Stomach smooth muscle (tissue), 2 donors: ENCODE measurements around the gene DGCR8.

Experiments used
- H3K27ac ChIP-seq: one replicate; pipeline ENCODE4 v1.7.0; 2013; ENCODE audit warnings: mild to moderate bottlenecking, low read length, inconsistent platforms
- H3K27me3 ChIP-seq, 2 donors: one replicate each; pipeline ENCODE4 v1.7.0; 2013; ENCODE audit warnings: low read length in 2 of 2; ENCODE audit not compliant: insufficient read depth in 2 of 2, control insufficient read depth in 1 of 2
- H3K36me3 ChIP-seq, 2 donors: one replicate each; pipeline ENCODE4 v1.7.0; 2013; ENCODE audit warnings: low read length in 2 of 2; ENCODE audit not compliant: control insufficient read depth in 2 of 2, insufficient read depth in 2 of 2
- H3K4me1 ChIP-seq: one replicate; pipeline ENCODE4 v1.7.0; 2013; ENCODE audit warnings: low read length; ENCODE audit not compliant: control insufficient read depth, insufficient read depth
- H3K4me3 ChIP-seq, 2 donors: one replicate each; pipeline ENCODE4 v1.7.0; 2013; ENCODE audit warnings: low read length in 2 of 2
- H3K9ac ChIP-seq, 2 donors: one replicate each; pipeline ENCODE4 v1.7.0; 2013; ENCODE audit warnings: low read length in 2 of 2, mild to moderate bottlenecking in 1 of 2
- H3K9me3 ChIP-seq, 2 donors: one replicate each; pipeline ENCODE4 v1.7.0; 2013; ENCODE audit warnings: low read length in 2 of 2; ENCODE audit not compliant: control insufficient read depth in 2 of 2
- donor health status: healthy.
- donor health status: Pancreatic carcinoma.

The DGCR8 gene

GRCh38 chr22:20106849-20107237 lies 26.8 kb downstream of the DGCR8 start:
- Histone ChIP-seq H3K36me3 (peaks cover 51 to 66% of the 10 kb centered on the region in 2 donors), H3K9ac (no peak overlapping the region)

GRCh38 chr22:20107471-20107901 lies 27.4 kb downstream of the DGCR8 start:
- no peaks in the 10 kb centered on the region for H3K27me3 ChIP-seq
- no peak overlapping the region for H3K27ac ChIP-seq
- peaks cover 2% of the 10 kb centered on the region for H3K4me1 ChIP-seq
- peaks cover 52 to 62% of the 10 kb centered on the region in 2 donors for H3K36me3 ChIP-seq
- no peak overlapping the region for H3K9ac ChIP-seq
- no peak overlapping the region for H3K4me3 ChIP-seq
- no peaks in the 10 kb centered on the region for H3K9me3 ChIP-seq

More at GRCh38 chr22:20106849-20107237, 26.8 kb downstream of the DGCR8 start:
- H3K4me3 ChIP-seq, result no peak overlapping the region
- H3K27ac ChIP-seq, result no peak overlapping the region
- peaks cover 2% of the 10 kb centered on the region for H3K4me1 ChIP-seq
- no peaks in the 10 kb centered on the region for H3K27me3 ChIP-seq
- H3K9me3 ChIP-seq, result no peaks in the 10 kb centered on the region

GRCh38 chr22:20107951-20108756 lies 28.1 kb downstream of the DGCR8 start:
- Histone ChIP-seq H3K27me3 (no peaks in the 10 kb centered on the region), H3K9me3 (no peaks in the 10 kb centered on the region), H3K4me3 (no peak overlapping the region), H3K9ac (no peak overlapping the region), H3K27ac (no peak overlapping the region), H3K4me1 (peaks cover 2% of the 10 kb centered on the region), H3K36me3 (peaks cover 57 to 65% of the 10 kb centered on the region in 2 donors)

GRCh38 chr22:20108757-20109230 lies 28.8 kb downstream of the DGCR8 start:
- H3K36me3 ChIP-seq, result peaks cover 58 to 64% of the 10 kb centered on the region in 2 donors
- no peaks in the 10 kb centered on the region for H3K27me3 ChIP-seq
- no peak overlapping the region for H3K4me3 ChIP-seq
- H3K9me3 ChIP-seq, result no peaks in the 10 kb centered on the region
- H3K27ac ChIP-seq, result no peak overlapping the region
- H3K4me1 ChIP-seq, result peaks cover 2% of the 10 kb centered on the region
- no peak overlapping the region for H3K9ac ChIP-seq

GRCh38 chr22:20109411-20110358 lies 29.6 kb downstream of the DGCR8 start:
- H3K9ac ChIP-seq, result no peak overlapping the region
- H3K9me3 ChIP-seq, result no peaks in the 10 kb centered on the region
- H3K4me1 ChIP-seq, result peaks cover 3% of the 10 kb centered on the region
- no peak overlapping the region for H3K4me3 ChIP-seq
- no peak overlapping the region for H3K27ac ChIP-seq
- peaks cover 62 to 66% of the 10 kb centered on the region in 2 donors for H3K36me3 ChIP-seq
- H3K27me3 ChIP-seq, result no peaks in the 10 kb centered on the region

- H3K4me1 ChIP-seq, result peaks cover 8% of the 10 kb centered on the region
- H3K27me3 ChIP-seq, result no peaks in the 10 kb centered on the region
- H3K27ac ChIP-seq, result no peak overlapping the region
- H3K36me3 ChIP-seq, result peaks cover 59 to 64% of the 10 kb centered on the region in 2 donors
- no peak overlapping the region for H3K9ac ChIP-seq
- H3K4me3 ChIP-seq, result no peak overlapping the region
- H3K9me3 ChIP-seq, result no peaks in the 10 kb centered on the region
These were observed 30.4 kb downstream of the DGCR8 start for GRCh38 chr22:20110359-20110985.

GRCh38 chr22:20111045-20111688 lies 31.1 kb downstream of the DGCR8 start:
- H3K9ac ChIP-seq, result no peak overlapping the region
- no peak overlapping the region for H3K4me3 ChIP-seq
- H3K27ac ChIP-seq, result no peak overlapping the region
- H3K27me3 ChIP-seq, result no peaks in the 10 kb centered on the region
- peaks cover 15% of the 10 kb centered on the region for H3K4me1 ChIP-seq
- peaks cover 53 to 59% of the 10 kb centered on the region in 2 donors for H3K36me3 ChIP-seq
- H3K9me3 ChIP-seq, result no peaks in the 10 kb centered on the region

GRCh38 chr22:20111689-20112622 lies 31.9 kb downstream of the DGCR8 start:
- peaks cover 46 to 51% of the 10 kb centered on the region in 2 donors for H3K36me3 ChIP-seq
- no peak overlapping the region for H3K4me3 ChIP-seq
- peaks cover 18% of the 10 kb centered on the region for H3K4me1 ChIP-seq
- H3K9me3 ChIP-seq, result no peaks in the 10 kb centered on the region
- no peak overlapping the region for H3K27ac ChIP-seq
- no peaks in the 10 kb centered on the region for H3K27me3 ChIP-seq
- no peak overlapping the region for H3K9ac ChIP-seq

- H3K4me1 ChIP-seq, result peaks cover 21% of the 10 kb centered on the region
- no peak overlapping the region for H3K9ac ChIP-seq
- H3K4me3 ChIP-seq, result no peak overlapping the region
- H3K9me3 ChIP-seq, result no peaks in the 10 kb centered on the region
- peak overlapping the region; percentile 1 for H3K27ac ChIP-seq
- peaks cover 37 to 42% of the 10 kb centered on the region in 2 donors for H3K36me3 ChIP-seq
- no peaks in the 10 kb centered on the region for H3K27me3 ChIP-seq
These were observed 32.8 kb downstream of the DGCR8 start for GRCh38 chr22:20112623-20113511.
